ENCODE data around the gene KLHL7. TPM values are rescaled to one million over a fixed set of nuclear protein-coding genes. Genes with fewer than 3 reads are reported as not detected.

KLHL7 gene, protein sequence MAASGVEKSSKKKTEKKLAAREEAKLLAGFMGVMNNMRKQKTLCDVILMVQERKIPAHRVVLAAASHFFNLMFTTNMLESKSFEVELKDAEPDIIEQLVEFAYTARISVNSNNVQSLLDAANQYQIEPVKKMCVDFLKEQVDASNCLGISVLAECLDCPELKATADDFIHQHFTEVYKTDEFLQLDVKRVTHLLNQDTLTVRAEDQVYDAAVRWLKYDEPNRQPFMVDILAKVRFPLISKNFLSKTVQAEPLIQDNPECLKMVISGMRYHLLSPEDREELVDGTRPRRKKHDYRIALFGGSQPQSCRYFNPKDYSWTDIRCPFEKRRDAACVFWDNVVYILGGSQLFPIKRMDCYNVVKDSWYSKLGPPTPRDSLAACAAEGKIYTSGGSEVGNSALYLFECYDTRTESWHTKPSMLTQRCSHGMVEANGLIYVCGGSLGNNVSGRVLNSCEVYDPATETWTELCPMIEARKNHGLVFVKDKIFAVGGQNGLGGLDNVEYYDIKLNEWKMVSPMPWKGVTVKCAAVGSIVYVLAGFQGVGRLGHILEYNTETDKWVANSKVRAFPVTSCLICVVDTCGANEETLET
- total RNA-seq (10 to 100 TPM; 12.6 to 14.1 TPM), polyA plus RNA-seq (1 to 10 TPM; 5.4 to 7.3 TPM)

GRCh38 chr7:23105644-23106056 lies at the start of gene KLHL7:
Gene KLHL7 (plus strand): TSS chr7:23105785. CDS start chr7:23106027, 242 bp downstream.
- WGBS: under 1% methylated on average over 40 of the region's 40 CpGs
- TF ChIP-seq RAD21 (IDR thresholded peaks at IDR 0.05) (peak in 1 of 2 donors; percentile 22), HNF4A (conservative IDR thresholded peaks at IDR 0.05) (no peak), HNF4G (IDR thresholded peaks at IDR 0.05) (no peak), YY1 (IDR thresholded peaks at IDR 0.05) (peak; percentile 78), EGR1 (IDR thresholded peaks at IDR 0.05; ENCODE audit: low read depth in 2 of 2) (peak in 1 of 2 donors; percentile 69), TAF1 (conservative IDR thresholded peaks at IDR 0.05) (peak; percentile 61), SP1 (IDR thresholded peaks at IDR 0.05) (peak; percentile 74), RXRA (IDR thresholded peaks at IDR 0.05) (peak in 1 of 2 donors; percentile 29)
- TF ChIP-seq, protein P1, sequence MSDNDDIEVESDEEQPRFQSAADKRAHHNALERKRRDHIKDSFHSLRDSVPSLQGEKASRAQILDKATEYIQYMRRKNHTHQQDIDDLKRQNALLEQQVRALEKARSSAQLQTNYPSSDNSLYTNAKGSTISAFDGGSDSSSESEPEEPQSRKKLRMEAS (IDR thresholded peaks at IDR 0.05): peak; percentile 63
- peak within 1 kb of the TSS; percentile 76 to 87 for H3K9ac ChIP-seq (ENCODE audit: low read depth in 1 of 2, low read length in 2 of 2)
- peak; percentile 98 for DNase-seq (ENCODE audit: low spot score)
- no peaks in the 10 kb centered on the region for H3K36me3 ChIP-seq (ENCODE audit: control insufficient read depth in 4 of 4, insufficient read depth in 3 of 4, low read depth in 1 of 4, low read length in 3 of 4)
- peak within 1 kb of the TSS; percentile 84 to 96 (median 85) for H3K4me3 ChIP-seq (ENCODE audit: low read depth in 1 of 3, low read length in 3 of 3)
- no peaks in the 10 kb centered on the region for H3K9me3 ChIP-seq (ENCODE audit: control insufficient read depth in 4 of 4, low read length in 3 of 4)
- peaks cover 0 to 20% (median 9%) of the 10 kb centered on the region in 4 donors for H3K4me1 ChIP-seq (ENCODE audit: control insufficient read depth in 4 of 4, insufficient read depth in 4 of 4, low read length in 3 of 4)
- peak within 1 kb of the TSS; percentile 81 to 91 for H3K27ac ChIP-seq (ENCODE audit: low read depth in 1 of 2, low read length in 2 of 2)
- H3K27me3 ChIP-seq (ENCODE audit: control insufficient read depth in 4 of 4, insufficient read depth in 4 of 4, low read length in 3 of 4): no peaks in the 10 kb centered on the region

- no peak for DNase-seq (ENCODE audit: low spot score)
- H3K27ac ChIP-seq (ENCODE audit: low read depth in 1 of 2, low read length in 2 of 2): no peak overlapping the region
- TF ChIP-seq EGR1 (IDR thresholded peaks at IDR 0.05; ENCODE audit: low read depth in 2 of 2): no peak
- no peak for TF ChIP-seq RXRA (IDR thresholded peaks at IDR 0.05)
- TF ChIP-seq HNF4A (conservative IDR thresholded peaks at IDR 0.05): no peak
- TF ChIP-seq ZBTB33 (IDR thresholded peaks at IDR 0.05): no peak
- TF ChIP-seq FOXA1 (IDR thresholded peaks at IDR 0.05): no peak
- TF ChIP-seq YY1 (IDR thresholded peaks at IDR 0.05): no peak
- TF ChIP-seq, protein P2, sequence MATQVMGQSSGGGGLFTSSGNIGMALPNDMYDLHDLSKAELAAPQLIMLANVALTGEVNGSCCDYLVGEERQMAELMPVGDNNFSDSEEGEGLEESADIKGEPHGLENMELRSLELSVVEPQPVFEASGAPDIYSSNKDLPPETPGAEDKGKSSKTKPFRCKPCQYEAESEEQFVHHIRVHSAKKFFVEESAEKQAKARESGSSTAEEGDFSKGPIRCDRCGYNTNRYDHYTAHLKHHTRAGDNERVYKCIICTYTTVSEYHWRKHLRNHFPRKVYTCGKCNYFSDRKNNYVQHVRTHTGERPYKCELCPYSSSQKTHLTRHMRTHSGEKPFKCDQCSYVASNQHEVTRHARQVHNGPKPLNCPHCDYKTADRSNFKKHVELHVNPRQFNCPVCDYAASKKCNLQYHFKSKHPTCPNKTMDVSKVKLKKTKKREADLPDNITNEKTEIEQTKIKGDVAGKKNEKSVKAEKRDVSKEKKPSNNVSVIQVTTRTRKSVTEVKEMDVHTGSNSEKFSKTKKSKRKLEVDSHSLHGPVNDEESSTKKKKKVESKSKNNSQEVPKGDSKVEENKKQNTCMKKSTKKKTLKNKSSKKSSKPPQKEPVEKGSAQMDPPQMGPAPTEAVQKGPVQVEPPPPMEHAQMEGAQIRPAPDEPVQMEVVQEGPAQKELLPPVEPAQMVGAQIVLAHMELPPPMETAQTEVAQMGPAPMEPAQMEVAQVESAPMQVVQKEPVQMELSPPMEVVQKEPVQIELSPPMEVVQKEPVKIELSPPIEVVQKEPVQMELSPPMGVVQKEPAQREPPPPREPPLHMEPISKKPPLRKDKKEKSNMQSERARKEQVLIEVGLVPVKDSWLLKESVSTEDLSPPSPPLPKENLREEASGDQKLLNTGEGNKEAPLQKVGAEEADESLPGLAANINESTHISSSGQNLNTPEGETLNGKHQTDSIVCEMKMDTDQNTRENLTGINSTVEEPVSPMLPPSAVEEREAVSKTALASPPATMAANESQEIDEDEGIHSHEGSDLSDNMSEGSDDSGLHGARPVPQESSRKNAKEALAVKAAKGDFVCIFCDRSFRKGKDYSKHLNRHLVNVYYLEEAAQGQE (IDR thresholded peaks at IDR 0.05): no peak
- no peak for TF ChIP-seq GABPA (IDR thresholded peaks at IDR 0.05 in 1 of 2, conservative IDR thresholded peaks at IDR 0.05 in 1 of 2)
- no peak for TF ChIP-seq HNF4G (IDR thresholded peaks at IDR 0.05)
- TF ChIP-seq JUND (IDR thresholded peaks at IDR 0.05): no peak
- TF ChIP-seq, protein P3, sequence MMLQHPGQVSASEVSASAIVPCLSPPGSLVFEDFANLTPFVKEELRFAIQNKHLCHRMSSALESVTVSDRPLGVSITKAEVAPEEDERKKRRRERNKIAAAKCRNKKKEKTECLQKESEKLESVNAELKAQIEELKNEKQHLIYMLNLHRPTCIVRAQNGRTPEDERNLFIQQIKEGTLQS (IDR thresholded peaks at IDR 0.05): no peak
- TF ChIP-seq SP1 (IDR thresholded peaks at IDR 0.05): no peak
Observed at GRCh38 chr7:23058408-23059096, 47.0 kb upstream of the KLHL7 start.

More at GRCh38 chr7:23058408-23059096, 47.0 kb upstream of the KLHL7 start:
- H3K4me3 ChIP-seq (ENCODE audit: low read depth in 1 of 3, low read length in 3 of 3): no peak overlapping the region
- WGBS: 60% methylated on average over 6 of the region's 6 CpGs
- H3K27me3 ChIP-seq (ENCODE audit: control insufficient read depth in 4 of 4, insufficient read depth in 4 of 4, low read length in 3 of 4): no peaks in the 10 kb centered on the region
- H3K9ac ChIP-seq (ENCODE audit: low read depth in 1 of 2, low read length in 2 of 2): no peak overlapping the region
- no peaks in the 10 kb centered on the region for H3K4me1 ChIP-seq (ENCODE audit: control insufficient read depth in 4 of 4, insufficient read depth in 4 of 4, low read length in 3 of 4)
- H3K36me3 ChIP-seq (ENCODE audit: control insufficient read depth in 4 of 4, insufficient read depth in 3 of 4, low read depth in 1 of 4, low read length in 3 of 4): no peaks in the 10 kb centered on the region
- H3K9me3 ChIP-seq (ENCODE audit: control insufficient read depth in 4 of 4, low read length in 3 of 4): no peaks in the 10 kb centered on the region
